Heart left ventricle (tissue), 16 donors: ENCODE measurements around the gene CFAP43. TPM values are rescaled to one million over a fixed set of nuclear protein-coding genes. Genes with fewer than 3 reads are reported as not detected.

Source experiments
- ATAC-seq, 4 donors: fragments of 200-7000 bp; cut with Tn5 transposase; one replicate each; pipeline ENCODE4 v1.9.1; 2020 to 2022; ENCODE audit warnings: moderate library complexity in 4 of 4, mild to moderate bottlenecking in 3 of 4, moderate number of reproducible peaks in 1 of 4
- DNase-seq, 5 donors: peaks; one replicate each; pipeline ENCODE4 v3.0.0-alpha.2; 2020
- H3K27ac ChIP-seq, 12 donors: fragments of 200-600 bp; sonication (generic) in 4 of 12; one replicate each; pipeline versions ENCODE4 v1.5.0 to v1.8.0; 2016 to 2022; ENCODE audit warnings: mild to moderate bottlenecking in 2 of 12
- H3K27me3 ChIP-seq, 9 donors: fragments of 200-600 bp; sonication (generic) in 2 of 9; one replicate each; pipeline versions ENCODE4 v1.5.1 to v1.8.0; 2016 to 2022; ENCODE audit warnings: mild to moderate bottlenecking in 3 of 9
- H3K36me3 ChIP-seq, 9 donors: fragments of 200-600 bp; sonication (generic) in 2 of 9; one replicate each; pipeline versions ENCODE4 v1.5.0 to v1.8.0; 2018 to 2022; ENCODE audit warnings: mild to moderate bottlenecking in 2 of 9
- H3K4me1 ChIP-seq, 12 donors: fragments of 200-600 bp; sonication (generic) in 4 of 12; one replicate each; pipeline versions ENCODE4 v1.5.0 to v1.8.0; 2016 to 2022; ENCODE audit warnings: mild to moderate bottlenecking in 3 of 12
- H3K4me3 ChIP-seq, 12 donors: fragments of 200-600 bp; sonication (generic) in 4 of 12; one replicate each; pipeline versions ENCODE4 v1.5.0 to v1.8.0; 2017 to 2022; ENCODE audit warnings: mild to moderate bottlenecking in 9 of 12, moderate library complexity in 4 of 12
- H3K9me3 ChIP-seq, 12 donors: fragments of 200-600 bp; sonication (generic) in 4 of 12; one replicate each; pipeline versions ENCODE4 v1.5.0 to v1.8.0; 2016 to 2022; ENCODE audit warnings: mild to moderate bottlenecking in 1 of 12
- CTCF ChIP-seq, 12 donors: fragments of 200-600 bp; sonication (generic) in 4 of 12; IDR thresholded peaks; one replicate each; pipeline versions ENCODE4 v1.5.0 to v1.8.0; 2018 to 2022; ENCODE audit warnings: antibody characterized with exemption in 12 of 12, mild to moderate bottlenecking in 5 of 12
- POLR2A ChIP-seq, 2 donors: fragments of 450-650 bp; IDR thresholded peaks; one replicate each; pipeline ENCODE4 v1.6.1; 2017; ENCODE audit warnings: antibody characterized with exemption in 2 of 2, mild to moderate bottlenecking in 2 of 2, moderate library complexity in 2 of 2
- WGBS, 4 donors: extraction: QIAGEN DNeasy Blood & Tissue Kit in 2 of 4; methylation state at CpG; one replicate each; pipeline versions ENCODE4 v1.1.5 to v1.1.7; 2013 to 2018; 5-methylcytosine and 5-hydroxymethylcytosine counted together
- intact Hi-C, 10 donors: fragments of 100-400 bp; cut with DNase I; formaldehyde crosslinking; loops; one replicate each; pipeline versions ENCODE4 v1.11.1 to v1.14.2; 2022
- polyA plus RNA-seq, 2 donors: library from polyadenylated mRNA; stranded (reverse); fragments of 200-250 nt; gene quantifications; one replicate each; pipeline ENCODE4 v1.2.3, GENCODE V29; 2013
- total RNA-seq, 9 donors: library from RNA; depleted of rRNA in 2 of 9; stranded (reverse); fragments of >200 nt in 2 of 9; fragmentation: NEBNext Ultra II Directional in 3 of 9; extraction: Animal tissue kit (Norgen Biotek cat#: 25700) in 3 of 9; gene quantifications; one replicate each; pipeline versions ENCODE4 v1.1.0 to v1.2.4, GENCODE V29; 2016 to 2023
- donor health status: ischemic (EF 13 %, LVEDD 7.1; RV severe dilation, severe dysfunction).
- donor health status: healthy with polysubstance abuse.
- donor health status: DM: no; HTN: yes; CAD: no.
- donor health status: DM: no; HTN: no; CAD: no.
- donor health status: ischemic (EF 25% LVEDD 6.9; RV normal size, moderate dysfunction).
- donor health status: ischemic (EF 25% LVEDD 5.7; RV mildly dilated, moderate dysfunction).
- donor health status: healthy.
- donor health status: DM: yes; HTN: yes; CAD: no.
- donor health status: ischemic (EF 35%, LVEDD 5.7; RV mildly dilated, moderate dysfunction).
- donor health status: nonischemic (EF 11% LVEDD 7.7; RV severe dilation, severe dysfunction).
- donor health status: DM: yes; HTN: yes; CAD: no.
- donor health status: PGD.
- donor health status: ischemic (EF 29% LVEDD 5.4; RV normal size, mild dysfunction).
- donor health status: nonischemic (EF 23%, LVEDD 6.1; RV moderate dilation, normal function).

CFAP43 gene
- total and polyA plus RNA-seq, 11 donors: 0.11 to 0.84 (median 0.19) TPM; not detected in 6

- Histone ChIP-seq H3K9me3 (no peaks in the 10 kb centered on the region), H3K4me1 (no peaks in the 10 kb centered on the region), H3K4me3 (no peak overlapping the region), H3K27ac (no peak overlapping the region), H3K36me3 (no peaks in the 10 kb centered on the region), H3K27me3 (peaks cover 0 to 3% (median 0%) of the 10 kb centered on the region in 9 donors)
- WGBS, 4 donors: 56 to 66% (median 63%) methylated on average over 4 of the region's 4 CpGs
- intact Hi-C loops: no loop called here
- DNase-seq (no peak), ATAC-seq (no peak)
- no peak for TF ChIP-seq CTCF (IDR thresholded peaks at IDR 0.05)
- TF ChIP-seq POLR2A (IDR thresholded peaks at IDR 0.05): no peak
These were observed 87.2 kb downstream of the CFAP43 start for GRCh38 chr10:104144931-104145330.

GRCh38 chr10:104143829-104144228 is 88.3 kb downstream of the CFAP43 start:
- Histone ChIP-seq H3K27me3 (peaks cover 0 to 2% (median 0%) of the 10 kb centered on the region in 9 donors), H3K4me1 (no peaks in the 10 kb centered on the region), H3K36me3 (no peaks in the 10 kb centered on the region), H3K4me3 (no peak overlapping the region), H3K27ac (no peak overlapping the region), H3K9me3 (no peaks in the 10 kb centered on the region)
- intact Hi-C loops: no loop called here
- 67 to 82% (median 75%) methylated on average over 3 of the region's 3 CpGs for WGBS, 4 donors
- no peak for TF ChIP-seq CTCF (IDR thresholded peaks at IDR 0.05)
- no peak for TF ChIP-seq POLR2A (IDR thresholded peaks at IDR 0.05)
- DNase-seq (no peak), ATAC-seq (no peak)

- ATAC-seq: no peak
- WGBS, 4 donors: 26 to 38% (median 32%) methylated on average over 1 of the region's 1 CpG
- no peaks in the 10 kb centered on the region for H3K36me3 ChIP-seq
These were observed 90.1 kb downstream of the CFAP43 start for GRCh38 chr10:104142081-104142480.

GRCh38 chr10:104139221-104139620 is 92.9 kb downstream of the CFAP43 start:
- peaks cover 0 to 2% (median 0%) of the 10 kb centered on the region in 9 donors for H3K27me3 ChIP-seq
- no peak for ATAC-seq
- 64 to 73% (median 66%) methylated on average over 5 of the region's 5 CpGs for WGBS, 4 donors

More at GRCh38 chr10:104142081-104142480, 90.1 kb downstream of the CFAP43 start:
- intact Hi-C loops: no loop called here
- no peak overlapping the region for H3K27ac ChIP-seq
- H3K4me1 ChIP-seq: no peaks in the 10 kb centered on the region
- no peak overlapping the region for H3K4me3 ChIP-seq
- TF ChIP-seq CTCF (IDR thresholded peaks at IDR 0.05): no peak
- no peak for TF ChIP-seq POLR2A (IDR thresholded peaks at IDR 0.05)
- peaks cover 0 to 2% (median 0%) of the 10 kb centered on the region in 9 donors for H3K27me3 ChIP-seq
- DNase-seq: no peak
- H3K9me3 ChIP-seq: no peaks in the 10 kb centered on the region

More at GRCh38 chr10:104139221-104139620, 92.9 kb downstream of the CFAP43 start:
- intact Hi-C loops: no loop called here
- Histone ChIP-seq H3K36me3 (no peaks in the 10 kb centered on the region), H3K4me1 (no peaks in the 10 kb centered on the region), H3K4me3 (no peak overlapping the region), H3K9me3 (no peaks in the 10 kb centered on the region), H3K27ac (no peak overlapping the region)
- DNase-seq: no peak
- TF ChIP-seq CTCF (IDR thresholded peaks at IDR 0.05) (peak in 4 of 12 donors; percentile 12 to 37 (median 14)), POLR2A (IDR thresholded peaks at IDR 0.05) (no peak)
